ENCODE results near the gene POR. TPM values are rescaled to one million over a fixed set of nuclear protein-coding genes. Genes with fewer than 3 reads are reported as not detected.

The POR gene
- total RNA-seq, 1 experiment from 2014 or later = 168 TPM

GRCh38 chr7:75916685-75917634 lies 2.0 kb downstream of the POR start:
- in situ Hi-C loops (cut with HindIII; ENCODE audit: low pct_unique_long_range_greater_than_20kb, low sequenced_read_pairs) = no loop called here
- ChIA-PET CTCF (interaction anchor here (0.6 kb wide), 1 partner anchor 10 kb away, joined by 3 read pairs; no protein-coding TSS in a partner anchor), POLR2A (interaction anchor here (0.5 to 0.6 kb wide), 4 partner anchors 12 to 49 kb away, joined by 4 to 10 read pairs (median 6); no protein-coding TSS in a partner anchor)
- Histone ChIP-seq H3K4me3 (ENCODE audit: low read depth in 2 of 2, low read length in 2 of 2) (peak overlapping the region; percentile 93 to 98), H3K9me3 (ENCODE audit: control insufficient read depth, insufficient read depth, low read depth, low read length) (no peaks in the 10 kb centered on the region), H3K27ac (ENCODE audit: low read length) (no peak overlapping the region), H3K4me1 (ENCODE audit: control insufficient read depth, insufficient read depth, low read length) (peaks cover 15% of the 10 kb centered on the region), H3K27me3 (ENCODE audit: control insufficient read depth, insufficient read depth, low read length) (no peaks in the 10 kb centered on the region), H3K36me3 (ENCODE audit: control insufficient read depth, insufficient read depth, low read length) (no peaks in the 10 kb centered on the region; the same call in 1 of the 2 replicates)
- DNase-seq (ENCODE audit: low read depth, low spot score) (no peak), ATAC-seq (no peak)
- intact Hi-C loops (cut with micrococcal nuclease; ENCODE audit: unreplicated experiment) = no loop called here
- BruUV-seq (replicated peaks) = no TSS peak
- TF ChIP-seq CTCF (IDR thresholded peaks at IDR 0.05) (no peak), SIN3A (IDR thresholded peaks at IDR 0.05; ENCODE audit: borderline replicate concordance, insufficient read depth, low read depth, low read length) (no peak), TCF7L2 (IDR thresholded peaks at IDR 0.05; ENCODE audit: low read depth, low read length) (no peak), REST (IDR thresholded peaks at IDR 0.05; ENCODE audit: insufficient read depth in 1 of 2, low read depth in 2 of 2, low read length in 1 of 2) (no peak), POLR2AphosphoS5 (IDR thresholded peaks at IDR 0.05; ENCODE audit: low read depth, low read length) (no peak)

GRCh38 chr7:75920431-75921161 lies 5.6 kb downstream of the POR start:
- intact Hi-C loops (cut with micrococcal nuclease; ENCODE audit: unreplicated experiment) (no loop called here), in situ Hi-C loops (cut with HindIII; ENCODE audit: low pct_unique_long_range_greater_than_20kb, low sequenced_read_pairs) (no loop called here)
- H3K36me3 ChIP-seq (ENCODE audit: control insufficient read depth, insufficient read depth, low read length) = no peaks in the 10 kb centered on the region
- no peak overlapping the region for H3K27ac ChIP-seq (ENCODE audit: low read length)
- no peaks in the 10 kb centered on the region for H3K9me3 ChIP-seq (ENCODE audit: control insufficient read depth, insufficient read depth, low read depth, low read length)
- TF ChIP-seq TCF7L2 (IDR thresholded peaks at IDR 0.05; ENCODE audit: low read depth, low read length) = no peak
- TF ChIP-seq SIN3A (IDR thresholded peaks at IDR 0.05; ENCODE audit: borderline replicate concordance, insufficient read depth, low read depth, low read length) = no peak
- no peak for TF ChIP-seq CTCF (IDR thresholded peaks at IDR 0.05)
- TF ChIP-seq POLR2AphosphoS5 (IDR thresholded peaks at IDR 0.05; ENCODE audit: low read depth, low read length) = no peak
- TF ChIP-seq REST (IDR thresholded peaks at IDR 0.05; ENCODE audit: insufficient read depth in 1 of 2, low read depth in 2 of 2, low read length in 1 of 2) = no peak
- ATAC-seq (no peak), DNase-seq (ENCODE audit: low read depth, low spot score) (no peak)
- H3K4me1 ChIP-seq (ENCODE audit: control insufficient read depth, insufficient read depth, low read length) = peaks cover 11% of the 10 kb centered on the region; the same call in 1 of the 2 replicates
- H3K4me3 ChIP-seq (ENCODE audit: low read depth in 2 of 2, low read length in 2 of 2) = no peak overlapping the region
- POLR2A ChIA-PET = interaction anchor here (0.6 kb wide), 1 partner anchor 74 kb away, joined by 3 read pairs; no protein-coding TSS in a partner anchor
- no TSS peak for BruUV-seq (replicated peaks)
- no peaks in the 10 kb centered on the region for H3K27me3 ChIP-seq (ENCODE audit: control insufficient read depth, insufficient read depth, low read length)
- CTCF ChIA-PET = interaction anchor here (0.5 to 0.7 kb wide), 2 partner anchors 54 to 55 kb away, joined by 3 to 6 read pairs; no protein-coding TSS in a partner anchor

Data from Panc1 (cell line).